ENCODE measurements around the gene PRKACB. TPM values are rescaled to one million over a fixed set of nuclear protein-coding genes. Genes with fewer than 3 reads are reported as not detected.

PRKACB gene
- total RNA-seq, 2 experiments from 2014 or later: 74.7 to 77.4 TPM

DNA sequence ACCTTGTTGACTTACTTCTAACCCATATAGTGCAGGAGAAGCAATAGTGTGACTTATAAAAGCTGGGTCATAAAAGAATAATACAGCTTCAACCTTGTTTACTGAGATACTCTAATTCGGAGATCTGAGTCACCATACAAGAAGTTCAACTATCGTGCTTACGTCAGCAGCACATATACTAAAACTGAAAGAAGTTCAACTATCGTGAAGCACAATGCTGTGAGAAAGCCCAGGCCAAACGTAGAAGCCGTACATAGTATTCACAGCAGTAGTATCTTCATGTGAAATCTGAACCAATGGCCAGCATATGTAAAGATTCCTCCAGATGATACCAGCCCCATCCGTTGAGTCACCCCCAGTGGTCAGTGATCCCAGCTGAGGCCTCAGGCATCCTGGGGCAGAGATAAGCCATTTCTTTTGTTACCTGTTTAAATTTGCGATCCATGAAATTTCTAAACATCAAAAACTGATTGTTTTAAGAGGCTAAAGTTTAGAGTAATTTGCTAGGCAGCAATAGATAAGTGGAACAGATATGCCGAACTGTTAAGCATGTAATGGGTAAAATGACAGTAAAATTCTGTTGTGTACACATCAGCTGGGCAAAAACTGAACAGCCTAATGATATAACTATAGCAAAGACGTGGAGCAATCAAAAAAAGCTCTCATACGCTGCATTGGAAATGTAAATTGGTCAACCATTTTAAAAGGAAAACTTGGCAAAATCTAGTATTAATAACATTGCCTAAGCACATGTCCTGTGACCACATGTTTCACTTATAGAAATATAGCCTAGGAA lies 103.6 kb downstream of the PRKACB start:
- ChIA-PET POLR2A (no interaction called here), CTCF (no interaction called here)
- Mint-ChIP-seq H3K4me1 (peaks cover 2% of the 10 kb centered on the region), H3K27ac (peak overlapping the region; percentile 45), H3K27me3 (no peaks in the 10 kb centered on the region), H3K4me3 (peak overlapping the region; percentile 8), H3K9me3 (no peaks in the 10 kb centered on the region), H3K36me3 (ENCODE audit: low read depth) (no peaks in the 10 kb centered on the region)
- DNase-seq: no peak

DNA sequence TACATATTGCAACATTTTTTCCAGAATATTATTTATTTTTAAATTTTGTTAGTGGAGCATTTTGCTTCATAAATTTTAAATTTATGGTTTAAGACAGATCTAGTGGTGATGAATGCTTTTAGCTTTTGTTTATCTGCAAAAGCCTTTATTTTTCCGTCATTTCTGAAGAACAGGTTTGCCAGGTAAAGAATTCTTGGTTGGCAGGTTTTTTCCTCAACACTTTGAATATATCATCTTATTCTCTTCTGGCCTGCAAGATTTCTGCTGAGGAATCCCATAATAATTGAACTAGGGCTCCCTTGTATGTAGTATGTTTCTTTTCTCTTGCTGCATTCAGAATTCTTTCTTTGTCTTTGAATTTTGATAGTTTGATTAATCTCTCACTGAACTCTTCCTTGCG lies 106.6 kb downstream of the PRKACB start:
- DNase-seq: no peak
- CTCF ChIA-PET: no interaction called here
- POLR2A ChIA-PET: no interaction called here
- no peak overlapping the region for H3K4me3 Mint-ChIP-seq
- H3K4me1 Mint-ChIP-seq: peaks cover 2% of the 10 kb centered on the region
- H3K27me3 Mint-ChIP-seq: no peaks in the 10 kb centered on the region
- H3K9me3 Mint-ChIP-seq: no peaks in the 10 kb centered on the region
- no peak overlapping the region for H3K27ac Mint-ChIP-seq
- H3K36me3 Mint-ChIP-seq (ENCODE audit: low read depth): no peaks in the 10 kb centered on the region

DNA sequence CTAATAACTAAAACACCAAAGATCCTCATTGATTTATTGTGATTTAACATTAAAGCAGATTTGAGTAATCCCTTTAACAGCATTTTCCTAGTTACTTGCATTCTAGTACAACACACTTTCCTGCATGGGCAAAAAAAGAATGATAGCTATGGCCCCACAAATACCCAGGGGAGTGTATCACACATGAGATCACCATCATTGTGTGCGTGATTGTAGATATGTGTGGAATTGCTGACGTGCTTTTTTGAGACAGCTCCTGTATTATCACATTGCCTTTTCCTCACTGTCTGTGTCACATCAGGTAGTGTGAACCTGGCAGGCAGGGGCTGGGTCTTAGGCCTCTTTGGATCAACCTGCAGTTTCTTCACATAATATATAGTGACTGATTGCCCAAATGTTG lies 109.0 kb downstream of the PRKACB start:
- ChIA-PET POLR2A (no interaction called here), CTCF (no interaction called here)
- no peak for DNase-seq
- Mint-ChIP-seq H3K9me3 (no peaks in the 10 kb centered on the region), H3K36me3 (ENCODE audit: low read depth) (no peaks in the 10 kb centered on the region), H3K4me3 (no peak overlapping the region), H3K27ac (no peak overlapping the region), H3K4me1 (no peaks in the 10 kb centered on the region), H3K27me3 (no peaks in the 10 kb centered on the region)

DNA sequence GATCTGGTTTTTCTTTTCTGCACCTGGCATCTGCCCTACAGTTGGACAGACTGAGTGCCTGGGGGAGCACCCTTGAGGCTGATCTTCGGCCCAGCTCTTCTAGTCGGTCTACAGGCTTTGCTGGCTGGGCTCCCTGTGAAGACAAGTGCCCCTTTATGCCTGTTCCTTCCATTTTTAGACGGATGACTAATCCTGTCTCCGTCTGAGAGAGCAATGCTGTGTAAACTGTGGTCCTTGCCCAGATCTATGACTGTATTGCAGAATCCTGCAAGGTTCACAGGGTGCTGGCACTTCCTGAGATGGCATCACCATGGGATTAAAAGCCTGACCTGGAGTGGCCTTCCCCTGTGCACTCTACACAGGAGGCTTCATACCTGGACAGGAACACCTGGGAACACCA lies 109.8 kb downstream of the PRKACB start:
- no peaks in the 10 kb centered on the region for H3K27me3 Mint-ChIP-seq
- ChIA-PET CTCF (no interaction called here), POLR2A (no interaction called here)
- no peak overlapping the region for H3K4me3 Mint-ChIP-seq
- no peaks in the 10 kb centered on the region for H3K9me3 Mint-ChIP-seq
- no peak for DNase-seq
- no peaks in the 10 kb centered on the region for H3K36me3 Mint-ChIP-seq (ENCODE audit: low read depth)
- H3K27ac Mint-ChIP-seq: no peak overlapping the region
- no peaks in the 10 kb centered on the region for H3K4me1 Mint-ChIP-seq

- CTCF ChIA-PET: no interaction called here
- H3K9me3 Mint-ChIP-seq: no peaks in the 10 kb centered on the region
Measured at GRCh38 chr1:84254703-84255238, 110.7 kb downstream of the PRKACB start.

DNA sequence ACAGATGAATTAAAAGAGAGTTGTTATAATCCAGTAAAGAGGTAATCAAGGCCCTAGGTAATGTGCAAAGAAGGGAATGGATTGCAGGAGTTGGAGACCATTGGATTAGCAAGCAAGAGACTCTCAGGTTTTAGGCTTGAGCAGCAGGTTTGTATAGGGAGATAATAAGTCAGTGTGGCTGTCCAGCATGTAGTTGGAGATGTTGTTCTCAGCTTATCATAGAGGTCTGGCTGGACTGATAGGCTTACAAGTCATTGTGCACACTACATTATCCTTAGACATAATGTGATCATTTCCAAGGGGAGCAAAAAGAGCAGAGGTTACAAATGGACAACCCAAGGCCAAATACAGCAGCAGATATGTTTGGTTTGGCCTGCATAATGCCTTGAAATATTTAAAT lies 111.5 kb downstream of the PRKACB start:
- POLR2A ChIA-PET: no interaction called here
- Mint-ChIP-seq H3K9me3 (no peaks in the 10 kb centered on the region), H3K36me3 (ENCODE audit: low read depth) (no peaks in the 10 kb centered on the region), H3K27ac (no peak overlapping the region), H3K4me3 (no peak overlapping the region), H3K4me1 (no peaks in the 10 kb centered on the region), H3K27me3 (no peaks in the 10 kb centered on the region)
- CTCF ChIA-PET: no interaction called here
- DNase-seq: no peak

More at GRCh38 chr1:84254703-84255238, 110.7 kb downstream of the PRKACB start:
- Mint-ChIP-seq H3K4me3 (no peak overlapping the region), H3K4me1 (no peaks in the 10 kb centered on the region), H3K27me3 (no peaks in the 10 kb centered on the region), H3K27ac (no peak overlapping the region), H3K36me3 (ENCODE audit: low read depth) (no peaks in the 10 kb centered on the region)
- no peak for DNase-seq
- POLR2A ChIA-PET: no interaction called here

- H3K36me3 Mint-ChIP-seq (ENCODE audit: low read depth): no peaks in the 10 kb centered on the region
- no peaks in the 10 kb centered on the region for H3K4me1 Mint-ChIP-seq
- no peak for DNase-seq
- no peak overlapping the region for H3K27ac Mint-ChIP-seq
- no peaks in the 10 kb centered on the region for H3K27me3 Mint-ChIP-seq
- no peaks in the 10 kb centered on the region for H3K9me3 Mint-ChIP-seq
- POLR2A ChIA-PET: no interaction called here
- CTCF ChIA-PET: interaction anchor here (0.9 kb wide), 1 partner anchor 262 kb away, joined by 3 read pairs; no protein-coding TSS in a partner anchor
- H3K4me3 Mint-ChIP-seq: no peak overlapping the region
Measured at GRCh38 chr1:84257617-84258016, 113.5 kb downstream of the PRKACB start.

GRCh38 chr1:84259376-84259775 lies 115.3 kb downstream of the PRKACB start:
- Mint-ChIP-seq H3K27me3 (no peaks in the 10 kb centered on the region), H3K4me1 (no peaks in the 10 kb centered on the region), H3K27ac (no peak overlapping the region), H3K4me3 (no peak overlapping the region), H3K9me3 (no peaks in the 10 kb centered on the region), H3K36me3 (ENCODE audit: low read depth) (no peaks in the 10 kb centered on the region)
- CTCF ChIA-PET: no interaction called here
- DNase-seq: no peak
- POLR2A ChIA-PET: no interaction called here

DNA sequence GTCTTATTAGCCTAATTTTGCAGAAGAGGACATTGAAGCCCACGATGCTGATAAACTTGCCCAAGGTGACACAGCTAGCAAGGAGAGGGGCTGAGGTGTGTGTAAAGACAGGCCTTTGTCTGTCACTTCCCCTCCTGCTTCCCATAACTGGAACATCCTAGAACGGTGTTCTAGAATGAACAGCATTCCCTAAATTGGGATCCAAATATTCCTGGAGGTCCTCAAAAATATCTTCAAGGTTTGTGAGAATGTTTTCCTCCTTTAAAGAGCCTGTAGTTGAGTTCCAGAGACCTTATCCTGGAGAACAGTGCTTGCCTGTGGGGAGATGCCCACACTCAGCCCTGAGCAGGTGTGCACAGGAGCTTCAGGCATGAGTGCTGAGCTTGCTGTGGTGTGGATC lies 115.9 kb downstream of the PRKACB start:
- Mint-ChIP-seq H3K27ac (no peak overlapping the region), H3K4me3 (no peak overlapping the region), H3K9me3 (no peaks in the 10 kb centered on the region), H3K27me3 (no peaks in the 10 kb centered on the region), H3K4me1 (no peaks in the 10 kb centered on the region), H3K36me3 (ENCODE audit: low read depth) (no peaks in the 10 kb centered on the region)
- CTCF ChIA-PET: no interaction called here
- POLR2A ChIA-PET: no interaction called here
- no peak for DNase-seq

- H3K36me3 Mint-ChIP-seq (ENCODE audit: low read depth): no peaks in the 10 kb centered on the region
- H3K27me3 Mint-ChIP-seq: no peaks in the 10 kb centered on the region
- POLR2A ChIA-PET: no interaction called here
- no peaks in the 10 kb centered on the region for H3K9me3 Mint-ChIP-seq
- H3K4me1 Mint-ChIP-seq: no peaks in the 10 kb centered on the region
- no peak overlapping the region for H3K4me3 Mint-ChIP-seq
- DNase-seq: no peak
- CTCF ChIA-PET: no interaction called here
- no peak overlapping the region for H3K27ac Mint-ChIP-seq
Measured at GRCh38 chr1:84260852-84261518, 116.9 kb downstream of the PRKACB start.

- ChIA-PET POLR2A (no interaction called here), CTCF (no interaction called here)
- Mint-ChIP-seq H3K27me3 (no peaks in the 10 kb centered on the region), H3K9me3 (no peaks in the 10 kb centered on the region), H3K36me3 (ENCODE audit: low read depth) (no peaks in the 10 kb centered on the region), H3K4me3 (no peak overlapping the region), H3K4me1 (no peaks in the 10 kb centered on the region), H3K27ac (no peak overlapping the region)
- no peak for DNase-seq
Measured at GRCh38 chr1:84264961-84265360, 120.9 kb downstream of the PRKACB start.

- Mint-ChIP-seq H3K27ac (no peak overlapping the region), H3K36me3 (ENCODE audit: low read depth) (no peaks in the 10 kb centered on the region), H3K9me3 (no peaks in the 10 kb centered on the region), H3K4me1 (no peaks in the 10 kb centered on the region), H3K27me3 (no peaks in the 10 kb centered on the region), H3K4me3 (no peak overlapping the region)
- no peak for DNase-seq
- ChIA-PET POLR2A (no interaction called here), CTCF (no interaction called here)
Measured at GRCh38 chr1:84265867-84266266, 121.8 kb downstream of the PRKACB start.

- peaks cover 5% of the 10 kb centered on the region for H3K4me1 Mint-ChIP-seq
- no peak overlapping the region for H3K4me3 Mint-ChIP-seq
- no peaks in the 10 kb centered on the region for H3K27me3 Mint-ChIP-seq
- ChIA-PET POLR2A (no interaction called here), CTCF (no interaction called here)
- H3K9me3 Mint-ChIP-seq: no peaks in the 10 kb centered on the region
- H3K27ac Mint-ChIP-seq: no peak overlapping the region
- no peaks in the 10 kb centered on the region for H3K36me3 Mint-ChIP-seq (ENCODE audit: low read depth)
- DNase-seq: no peak
Measured at GRCh38 chr1:84266748-84267147, 122.7 kb downstream of the PRKACB start.

DNA sequence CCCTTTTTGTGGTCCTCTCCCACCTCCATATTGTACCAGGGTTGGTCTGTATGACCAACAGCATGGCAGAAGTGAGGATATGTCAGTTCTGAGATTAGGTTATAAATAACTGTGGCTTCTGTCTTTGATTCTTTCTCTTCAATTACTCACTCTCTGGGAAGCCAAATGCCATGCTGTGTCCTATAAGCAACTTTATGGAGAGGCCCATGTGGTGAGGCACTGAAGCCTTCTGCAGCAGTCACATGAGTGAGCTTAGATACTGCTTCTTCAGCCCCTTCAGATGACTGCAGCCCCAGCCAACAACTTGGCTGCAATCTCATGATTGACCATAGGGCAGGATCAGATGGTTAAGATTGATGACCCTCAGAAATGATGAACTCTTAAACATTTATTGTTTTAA lies 123.4 kb downstream of the PRKACB start:
- Mint-ChIP-seq H3K9me3 (no peaks in the 10 kb centered on the region), H3K36me3 (ENCODE audit: low read depth) (no peaks in the 10 kb centered on the region), H3K27ac (no peak overlapping the region), H3K27me3 (no peaks in the 10 kb centered on the region), H3K4me1 (peaks cover 5% of the 10 kb centered on the region), H3K4me3 (no peak overlapping the region)
- DNase-seq: no peak
- ChIA-PET CTCF (no interaction called here), POLR2A (no interaction called here)

Measured in activated CD4-positive, alpha-beta memory T cell treated with anti-CD3 and anti-CD28 coated beads, Interleukin-2, amount 10 ng/mL, durations not matched to agents 7 days and 5 days (primary cell).